Neuronal stem cell (in vitro differentiated cells): Measurements from ENCODE around the gene SYTL2.

ENCODE experiments used
- DNase-seq: peaks from one replicate; pipeline ENCODE4 v3.0.0-alpha.2; 2013; ENCODE audit warnings: low spot score
- H2AFZ ChIP-seq: one replicate; pipeline ENCODE4 v1.6.1; 2013; ENCODE audit warnings: mild to moderate bottlenecking, low read length, inconsistent platforms
- H2AK5ac ChIP-seq: 2 replicates; pipeline ENCODE4 v1.6.1; 2013; ENCODE audit warnings: low read depth, mild to moderate bottlenecking, inconsistent platforms, low read length, moderate library complexity, mixed read lengths
- H2BK120ac ChIP-seq: 2 replicates; pipeline ENCODE4 v1.6.1; 2013; ENCODE audit warnings: low read depth, mild to moderate bottlenecking, inconsistent platforms, low read length, moderate library complexity, mixed read lengths
- H2BK12ac ChIP-seq: one replicate; pipeline ENCODE4 v1.6.1; 2013; ENCODE audit warnings: low read length, inconsistent platforms
- H2BK15ac ChIP-seq: 2 replicates; pipeline ENCODE4 v1.6.1; 2013; ENCODE audit warnings: mild to moderate bottlenecking, low read length, inconsistent platforms, mixed read lengths
- H2BK5ac ChIP-seq: one replicate; pipeline ENCODE4 v1.6.1; 2013; ENCODE audit warnings: inconsistent platforms, mild to moderate bottlenecking, low read length, moderate library complexity
- H3K14ac ChIP-seq: one replicate; pipeline ENCODE4 v1.6.1; 2013; ENCODE audit warnings: low read length, inconsistent platforms
- H3K18ac ChIP-seq: 2 replicates; pipeline ENCODE4 v1.6.1; 2013; ENCODE audit warnings: low read length, inconsistent platforms
- H3K23ac ChIP-seq: 2 replicates; pipeline ENCODE4 v1.6.1; 2013; ENCODE audit warnings: low read depth, mild to moderate bottlenecking, mixed read lengths, low read length, inconsistent platforms; ENCODE audit not compliant: poor library complexity
- H3K27ac ChIP-seq: replicated peaks from 3 replicates; pipeline ENCODE4 v1.5.1; 2013; ENCODE audit warnings: low read length, inconsistent platforms
- H3K27me3 ChIP-seq, 3 experiments: 2 replicates each; pipeline ENCODE4 v1.6.1; 2013; ENCODE audit warnings: low read length in 3 of 3, mild to moderate bottlenecking in 2 of 3, inconsistent platforms in 1 of 3, low read depth in 1 of 3, mixed read lengths in 1 of 3, moderate library complexity in 1 of 3; ENCODE audit not compliant: control insufficient read depth in 3 of 3, insufficient read depth in 3 of 3
- H3K36me3 ChIP-seq, 2 donors: replicated peaks in 1 of 2; 2 replicates each; pipeline ENCODE4 v1.6.1; 2013; ENCODE audit warnings: low read length in 2 of 2; ENCODE audit not compliant: control insufficient read depth in 2 of 2, insufficient read depth in 2 of 2
- H3K4ac ChIP-seq: 2 replicates; pipeline ENCODE4 v1.6.1; 2013; ENCODE audit warnings: inconsistent platforms, mild to moderate bottlenecking, low read length, moderate library complexity
- H3K4me1 ChIP-seq, 2 donors: 1 replicate in 1 of 2; 2 replicates in 1 of 2; pipeline ENCODE4 v1.6.1; 2013; ENCODE audit warnings: low read length in 2 of 2, low read depth in 1 of 2; ENCODE audit not compliant: control insufficient read depth in 2 of 2, insufficient read depth in 1 of 2
- H3K4me2 ChIP-seq: one replicate; pipeline ENCODE4 v1.6.1; 2013; ENCODE audit warnings: mild to moderate bottlenecking, low read length, inconsistent platforms; ENCODE audit not compliant: insufficient read depth, poor library complexity, severe bottlenecking
- H3K4me3 ChIP-seq, 2 donors: 2 replicates each; pipeline ENCODE4 v1.5.1; 2013; ENCODE audit warnings: low read length in 2 of 2, mild to moderate bottlenecking in 2 of 2, inconsistent platforms in 1 of 2, moderate library complexity in 1 of 2
- H3K79me1 ChIP-seq: one replicate; pipeline ENCODE4 v1.6.1; 2013; ENCODE audit warnings: low read depth, mild to moderate bottlenecking, inconsistent platforms, low read length, moderate library complexity
- H3K9ac ChIP-seq: one replicate; pipeline ENCODE4 v1.6.1; 2013; ENCODE audit warnings: mild to moderate bottlenecking, low read depth, low read length, inconsistent platforms; ENCODE audit not compliant: poor library complexity
- H3K9me3 ChIP-seq, 2 donors: replicated peaks in 1 of 2; 2 replicates each; pipeline versions ENCODE3 to v1.6.1; 2013; ENCODE audit warnings: low read length in 2 of 2, mild to moderate bottlenecking in 2 of 2, inconsistent platforms in 1 of 2, low read depth in 1 of 2, mixed read lengths in 1 of 2, moderate library complexity in 1 of 2; ENCODE audit not compliant: control insufficient read depth in 2 of 2, insufficient read depth in 1 of 2
- H4K8ac ChIP-seq: one replicate; pipeline ENCODE4 v1.6.1; 2013; ENCODE audit warnings: low read depth, mild to moderate bottlenecking, inconsistent platforms, low read length, moderate library complexity
- H4K91ac ChIP-seq: one replicate; pipeline ENCODE4 v1.6.1; 2013; ENCODE audit warnings: low read length, low read depth, mild to moderate bottlenecking, inconsistent platforms; ENCODE audit not compliant: poor library complexity
- WGBS, 2 donors: extraction: QIAGEN DNeasy Blood & Tissue Kit; methylation state at CpG; one replicate each; pipeline ENCODE4 v1.1.7; 2013; ENCODE audit warnings: missing lambda C conversion rate in 2 of 2, mixed read lengths in 1 of 2; ENCODE audit not compliant: insufficient read length in 2 of 2, insufficient replicate concordance in 1 of 2; ENCODE audit errors: extremely low coverage in 2 of 2; 5-methylcytosine and 5-hydroxymethylcytosine counted together

Gene SYTL2

GRCh38 chr11:85735876-85736460 is 75.0 kb downstream of the SYTL2 start:
- Histone ChIP-seq H2BK12ac (no peak overlapping the region), H3K4me3 (no peak overlapping the region), H3K9ac (no peak overlapping the region), H3K4me2 (no peak overlapping the region), H3K18ac (no peak overlapping the region), H3K14ac (no peak overlapping the region), H3K9me3 (no peaks in the 10 kb centered on the region), H4K91ac (no peak overlapping the region), H3K36me3 (no peaks in the 10 kb centered on the region), H2BK15ac (no peak overlapping the region), H3K27ac (no peak overlapping the region), H3K4me1 (peaks cover 0 to 5% of the 10 kb centered on the region in 2 donors), H4K8ac (no peak overlapping the region), H3K79me1 (no peaks in the 10 kb centered on the region), H3K27me3 (no peaks in the 10 kb centered on the region), H2BK120ac (no peak overlapping the region), H2AFZ (no peak overlapping the region), H3K4ac (no peak overlapping the region), H3K23ac (no peak overlapping the region), H2AK5ac (no peak overlapping the region), H2BK5ac (no peak overlapping the region)
- no peak for DNase-seq
- WGBS, 2 donors, result no CpG with 5 or more reads among the region's 5 CpGs

DNA sequence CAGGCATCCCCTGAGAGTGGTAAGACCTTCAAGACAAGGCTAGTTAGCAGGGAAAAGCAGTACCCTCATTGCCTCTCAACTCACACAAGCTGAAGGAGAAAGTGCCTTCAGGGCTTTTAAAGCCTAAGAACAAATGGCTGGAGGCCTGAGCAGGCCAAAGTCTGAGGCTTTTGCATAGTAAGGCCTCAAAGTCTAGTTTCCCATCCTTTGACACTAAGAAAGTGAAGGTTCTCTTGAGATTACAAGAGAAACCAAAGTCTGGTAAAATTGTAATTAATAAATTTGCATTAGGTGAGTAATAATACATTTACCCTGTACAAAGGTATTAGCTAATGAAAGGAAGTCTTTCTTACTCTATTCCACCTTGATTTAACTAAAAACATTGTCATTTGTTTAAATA is 78.0 kb downstream of the SYTL2 start:
- Histone ChIP-seq H3K4me1 (peaks cover 0 to 4% of the 10 kb centered on the region in 2 donors), H2BK5ac (no peak overlapping the region), H3K14ac (no peak overlapping the region), H3K27me3 (no peaks in the 10 kb centered on the region), H3K36me3 (no peaks in the 10 kb centered on the region), H2AFZ (no peak overlapping the region), H3K79me1 (no peaks in the 10 kb centered on the region), H3K27ac (no peak overlapping the region), H2BK120ac (no peak overlapping the region), H2AK5ac (no peak overlapping the region), H3K4me2 (no peak overlapping the region), H2BK15ac (no peak overlapping the region), H3K18ac (no peak overlapping the region), H3K4me3 (no peak overlapping the region), H3K23ac (no peak overlapping the region), H4K8ac (no peak overlapping the region), H4K91ac (no peak overlapping the region), H2BK12ac (no peak overlapping the region), H3K9ac (no peak overlapping the region), H3K9me3 (no peaks in the 10 kb centered on the region), H3K4ac (no peak overlapping the region)
- DNase-seq, result no peak

DNA sequence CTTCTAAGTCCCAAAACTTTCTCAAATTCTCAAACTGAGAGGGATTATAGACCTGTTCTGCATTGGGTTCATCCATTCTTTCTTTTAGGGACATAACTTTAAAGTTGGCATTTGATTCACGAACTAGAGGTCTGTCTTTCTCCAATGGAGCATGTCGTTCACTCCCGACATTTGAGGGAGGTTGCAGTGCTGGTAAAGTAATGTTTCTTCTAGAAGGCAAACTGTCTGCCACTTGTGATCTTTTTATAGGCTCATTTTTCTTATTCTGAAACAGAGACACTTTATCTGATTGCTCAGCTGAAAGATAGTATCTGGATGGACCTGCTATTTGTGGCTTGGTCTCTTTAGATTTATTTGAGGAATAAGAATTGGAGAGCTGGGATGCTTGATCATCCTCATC is 84.6 kb downstream of the SYTL2 start:
- Histone ChIP-seq H4K91ac (no peak overlapping the region), H3K23ac (no peak overlapping the region), H3K4me1 (peaks cover 0 to 6% of the 10 kb centered on the region in 2 donors), H4K8ac (no peak overlapping the region), H3K4ac (no peak overlapping the region), H2BK15ac (no peak overlapping the region), H2AFZ (no peak overlapping the region), H2AK5ac (no peak overlapping the region), H3K4me2 (no peak overlapping the region), H3K4me3 (no peak overlapping the region), H2BK5ac (no peak overlapping the region), H2BK12ac (no peak overlapping the region), H2BK120ac (no peak overlapping the region), H3K9me3 (no peaks in the 10 kb centered on the region), H3K27me3 (no peaks in the 10 kb centered on the region), H3K14ac (no peak overlapping the region), H3K9ac (no peak overlapping the region), H3K79me1 (no peaks in the 10 kb centered on the region), H3K36me3 (peaks cover 0 to 1% of the 10 kb centered on the region in 2 donors), H3K27ac (no peak overlapping the region), H3K18ac (no peak overlapping the region)
- no peak for DNase-seq
- no CpG with 5 or more reads among the region's 3 CpGs for WGBS, 2 donors

GRCh38 chr11:85725510-85726258 is 85.3 kb downstream of the SYTL2 start:
- Histone ChIP-seq H3K9me3 (no peaks in the 10 kb centered on the region), H3K4me3 (no peak overlapping the region), H3K9ac (no peak overlapping the region), H3K27me3 (no peaks in the 10 kb centered on the region), H2AK5ac (no peak overlapping the region), H2AFZ (no peak overlapping the region), H3K23ac (no peak overlapping the region), H3K4ac (no peak overlapping the region), H3K18ac (no peak overlapping the region), H3K4me1 (peaks cover 0 to 6% of the 10 kb centered on the region in 2 donors), H3K4me2 (no peak overlapping the region), H3K36me3 (peaks cover 0 to 1% of the 10 kb centered on the region in 2 donors), H2BK120ac (no peak overlapping the region), H3K27ac (no peak overlapping the region), H2BK15ac (no peak overlapping the region), H4K91ac (no peak overlapping the region), H4K8ac (no peak overlapping the region), H3K14ac (no peak overlapping the region), H2BK5ac (no peak overlapping the region), H3K79me1 (no peaks in the 10 kb centered on the region), H2BK12ac (no peak overlapping the region)
- no peak for DNase-seq
- WGBS, 2 donors, result no CpG with 5 or more reads among the region's 3 CpGs
